Activated B cell treated with CpG ODN at 0.5 μM for 24 hours (primary cell): ENCODE results near the gene CARD11. TPM values are rescaled to one million over a fixed set of nuclear protein-coding genes. Genes with fewer than 3 reads are reported as not detected.

ENCODE experiments used
- ATAC-seq: fragments of 200-7000 bp; cut with Tn5 transposase; one replicate; pipeline ENCODE4 v1.10.0; 2021; ENCODE audit warnings: low read depth, mild to moderate bottlenecking, moderate library complexity
- CTCF ChIA-PET: fragments of 350-600 bp; sonication (Branson Sonifier 250); formaldehyde crosslinking; loops from one replicate; lab custom pipeline; 2021; ENCODE audit warnings: antibody characterized with exemption; lab: Charles Lee
- POLR2A ChIA-PET: fragments of 350-600 bp; sonication (Branson Sonifier 250); formaldehyde crosslinking; loops from one replicate; lab custom pipeline; 2021; ENCODE audit warnings: antibody characterized with exemption; lab: Charles Lee
- DNase-seq: peaks from one replicate; pipeline ENCODE4 v3.0.0; 2022
- H3K27ac Mint-ChIP-seq: one replicate; pipeline ENCODE4 v1.8.0; 2020; ENCODE audit warnings: mixed read lengths
- H3K27me3 Mint-ChIP-seq: one replicate; pipeline ENCODE4 v1.8.0; 2021; ENCODE audit warnings: mixed read lengths
- H3K36me3 Mint-ChIP-seq: one replicate; pipeline ENCODE4 v1.8.0; 2021; ENCODE audit warnings: low read depth, mixed read lengths
- H3K4me1 Mint-ChIP-seq: one replicate; pipeline ENCODE4 v1.8.0; 2021; ENCODE audit warnings: mixed read lengths
- H3K4me3 Mint-ChIP-seq: one replicate; pipeline ENCODE4 v1.8.0; 2020; ENCODE audit warnings: mild to moderate bottlenecking, mixed read lengths
- H3K9me3 Mint-ChIP-seq: one replicate; pipeline ENCODE4 v1.8.0; 2020; ENCODE audit warnings: mixed read lengths
- intact Hi-C: fragments of 100-400 bp; cut with micrococcal nuclease; formaldehyde crosslinking; loops from one replicate; pipeline ENCODE4 v1.15.1; 2024
- total RNA-seq: library from RNA; stranded (reverse); gene quantifications from 2 replicates; pipeline ENCODE4 v1.2.3, GENCODE V29; 2022
- TF ChIP-seq, protein P1 (sequence below): fragments of 200-600 bp; IDR thresholded peaks from one replicate; pipeline ENCODE4 v1.8.0; 2022; ENCODE audit warnings: antibody characterized with exemption, mild to moderate bottlenecking

CARD11 gene
- total RNA-seq, 1 donor from 2014 or later, result 114 TPM

DNA sequence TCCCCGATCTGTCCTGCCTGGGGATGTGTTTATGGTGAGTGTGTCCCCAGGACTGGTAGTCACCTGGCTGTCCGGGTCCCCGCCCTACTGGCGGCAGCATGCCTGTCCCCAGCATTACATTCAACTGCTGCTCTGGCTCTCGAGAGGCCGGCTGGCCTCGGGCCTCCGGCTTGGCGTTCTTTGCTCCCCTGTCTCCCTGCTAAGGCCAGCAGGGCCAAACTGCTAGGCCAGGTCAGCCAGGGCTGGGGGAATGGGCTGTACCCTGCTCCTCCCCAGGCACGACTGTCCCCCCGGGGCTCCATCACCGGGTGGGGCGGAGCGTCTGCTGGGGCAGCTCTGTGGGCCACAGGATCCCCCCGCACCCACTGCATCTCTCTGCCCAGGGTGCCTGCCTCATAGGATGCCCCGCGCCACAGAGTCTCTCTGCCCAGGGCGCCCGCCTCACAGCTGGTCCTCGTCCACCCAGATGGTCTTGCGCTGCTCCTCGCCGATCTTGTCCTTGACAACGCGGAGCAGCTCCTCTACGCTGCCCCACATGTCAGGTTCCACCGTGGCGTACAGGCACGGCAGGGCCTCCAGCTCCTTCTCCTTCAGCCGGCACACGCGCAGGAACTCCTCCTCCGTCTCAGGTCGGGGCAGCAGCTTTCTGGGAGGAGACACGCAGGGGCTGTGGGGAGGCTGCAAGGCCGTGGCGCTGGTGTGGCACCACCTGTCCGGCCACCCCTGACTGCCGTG lies 137.3 kb downstream of the CARD11 start:
- Mint-ChIP-seq H3K4me3 (no peak overlapping the region), H3K27me3 (no peaks in the 10 kb centered on the region), H3K4me1 (peaks cover 11% of the 10 kb centered on the region), H3K36me3 (peaks cover 63% of the 10 kb centered on the region), H3K27ac (no peak overlapping the region), H3K9me3 (no peaks in the 10 kb centered on the region)
- ATAC-seq, result no peak
- TF ChIP-seq, protein P1, sequence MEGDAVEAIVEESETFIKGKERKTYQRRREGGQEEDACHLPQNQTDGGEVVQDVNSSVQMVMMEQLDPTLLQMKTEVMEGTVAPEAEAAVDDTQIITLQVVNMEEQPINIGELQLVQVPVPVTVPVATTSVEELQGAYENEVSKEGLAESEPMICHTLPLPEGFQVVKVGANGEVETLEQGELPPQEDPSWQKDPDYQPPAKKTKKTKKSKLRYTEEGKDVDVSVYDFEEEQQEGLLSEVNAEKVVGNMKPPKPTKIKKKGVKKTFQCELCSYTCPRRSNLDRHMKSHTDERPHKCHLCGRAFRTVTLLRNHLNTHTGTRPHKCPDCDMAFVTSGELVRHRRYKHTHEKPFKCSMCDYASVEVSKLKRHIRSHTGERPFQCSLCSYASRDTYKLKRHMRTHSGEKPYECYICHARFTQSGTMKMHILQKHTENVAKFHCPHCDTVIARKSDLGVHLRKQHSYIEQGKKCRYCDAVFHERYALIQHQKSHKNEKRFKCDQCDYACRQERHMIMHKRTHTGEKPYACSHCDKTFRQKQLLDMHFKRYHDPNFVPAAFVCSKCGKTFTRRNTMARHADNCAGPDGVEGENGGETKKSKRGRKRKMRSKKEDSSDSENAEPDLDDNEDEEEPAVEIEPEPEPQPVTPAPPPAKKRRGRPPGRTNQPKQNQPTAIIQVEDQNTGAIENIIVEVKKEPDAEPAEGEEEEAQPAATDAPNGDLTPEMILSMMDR, result no peak
- intact Hi-C loops, result no loop called here
- POLR2A ChIA-PET, result no interaction called here
- CTCF ChIA-PET, result no interaction called here
- no peak for DNase-seq

DNA sequence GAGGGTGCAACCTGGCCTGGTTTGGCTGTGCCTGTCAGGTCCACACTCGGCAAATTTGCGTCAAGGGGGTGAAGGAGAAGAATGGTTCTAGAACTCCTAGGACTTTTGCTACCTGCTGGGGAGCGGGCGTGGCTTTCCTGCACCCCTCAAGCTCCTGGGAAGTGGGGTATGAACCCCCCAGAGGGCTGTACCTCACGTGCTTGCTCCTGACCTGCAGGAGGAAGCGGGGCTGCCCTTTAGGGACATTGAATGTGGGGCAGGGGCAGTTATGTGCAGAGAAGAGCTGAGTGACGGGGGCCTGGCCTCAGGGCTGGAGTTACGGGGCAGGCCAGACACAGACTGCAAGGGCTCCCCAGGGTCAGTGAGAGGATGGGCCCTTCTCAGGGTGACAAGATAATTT lies 138.2 kb downstream of the CARD11 start:
- POLR2A ChIA-PET, result no interaction called here
- intact Hi-C loops, result no loop called here
- ATAC-seq, result no peak
- no peaks in the 10 kb centered on the region for H3K27me3 Mint-ChIP-seq
- no peak overlapping the region for H3K4me3 Mint-ChIP-seq
- peaks cover 11% of the 10 kb centered on the region for H3K4me1 Mint-ChIP-seq
- H3K9me3 Mint-ChIP-seq, result no peaks in the 10 kb centered on the region
- no peak overlapping the region for H3K27ac Mint-ChIP-seq
- TF ChIP-seq, protein P1, result no peak
- DNase-seq, result no peak
- CTCF ChIA-PET, result no interaction called here
- H3K36me3 Mint-ChIP-seq, result peaks cover 58% of the 10 kb centered on the region

DNA sequence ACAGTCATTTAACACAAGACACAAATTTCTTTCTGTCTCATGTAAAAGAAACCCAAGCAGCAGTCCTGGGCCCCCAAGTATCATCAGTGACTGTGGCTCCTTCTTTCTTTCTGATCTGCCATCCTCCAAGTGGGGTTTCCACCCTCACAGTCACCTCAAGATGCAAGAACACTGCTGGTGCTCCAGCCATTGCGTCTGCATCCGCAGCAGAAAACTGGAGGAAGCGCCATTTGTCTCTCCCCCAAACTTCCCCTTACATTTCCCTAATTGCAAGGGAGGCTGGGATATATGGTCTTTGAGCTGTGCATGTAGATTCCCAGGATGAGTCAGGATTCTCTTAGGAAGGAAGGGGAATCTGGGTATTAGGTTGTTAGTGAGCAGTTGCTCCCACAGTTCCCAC lies 138.6 kb downstream of the CARD11 start:
- ATAC-seq, result no peak
- DNase-seq, result no peak
- no peaks in the 10 kb centered on the region for H3K9me3 Mint-ChIP-seq
- no peak overlapping the region for H3K4me3 Mint-ChIP-seq
- H3K4me1 Mint-ChIP-seq, result peaks cover 11% of the 10 kb centered on the region
- TF ChIP-seq, protein P1, result no peak
- no peaks in the 10 kb centered on the region for H3K27me3 Mint-ChIP-seq
- CTCF ChIA-PET, result no interaction called here
- POLR2A ChIA-PET, result no interaction called here
- H3K36me3 Mint-ChIP-seq, result peaks cover 55% of the 10 kb centered on the region
- H3K27ac Mint-ChIP-seq, result peak overlapping the region; percentile 7
- intact Hi-C loops, result no loop called here

DNA sequence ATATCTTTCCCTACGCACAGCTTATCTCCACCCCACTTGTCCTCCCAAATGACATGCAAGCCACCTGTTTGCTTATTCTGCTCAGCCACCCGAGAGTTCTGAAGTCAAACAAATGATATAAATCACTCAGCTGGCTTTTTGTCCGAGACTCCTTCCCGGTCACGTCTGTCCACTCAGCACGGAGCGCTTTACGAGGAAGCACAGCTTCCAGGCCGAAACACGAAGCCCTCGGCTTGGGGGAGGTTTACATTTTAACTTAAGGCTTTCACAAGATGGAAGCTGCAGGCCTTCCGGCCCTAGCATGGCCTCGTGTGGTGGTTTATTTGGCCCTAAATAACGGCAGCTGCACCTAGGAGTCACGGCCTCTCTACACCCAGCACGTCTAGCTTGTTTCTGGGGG lies 139.5 kb downstream of the CARD11 start:
- DNase-seq, result no peak
- Mint-ChIP-seq H3K9me3 (no peaks in the 10 kb centered on the region), H3K36me3 (peaks cover 50% of the 10 kb centered on the region), H3K27ac (no peak overlapping the region), H3K4me1 (peaks cover 11% of the 10 kb centered on the region), H3K27me3 (no peaks in the 10 kb centered on the region), H3K4me3 (no peak overlapping the region)
- no peak for ATAC-seq
- intact Hi-C loops, result no loop called here
- TF ChIP-seq, protein P1, result no peak
- CTCF ChIA-PET, result no interaction called here
- POLR2A ChIA-PET, result interaction anchor here (0.6 kb wide), 1 partner anchor 52 kb away, joined by 3 read pairs; no protein-coding TSS in a partner anchor

DNA sequence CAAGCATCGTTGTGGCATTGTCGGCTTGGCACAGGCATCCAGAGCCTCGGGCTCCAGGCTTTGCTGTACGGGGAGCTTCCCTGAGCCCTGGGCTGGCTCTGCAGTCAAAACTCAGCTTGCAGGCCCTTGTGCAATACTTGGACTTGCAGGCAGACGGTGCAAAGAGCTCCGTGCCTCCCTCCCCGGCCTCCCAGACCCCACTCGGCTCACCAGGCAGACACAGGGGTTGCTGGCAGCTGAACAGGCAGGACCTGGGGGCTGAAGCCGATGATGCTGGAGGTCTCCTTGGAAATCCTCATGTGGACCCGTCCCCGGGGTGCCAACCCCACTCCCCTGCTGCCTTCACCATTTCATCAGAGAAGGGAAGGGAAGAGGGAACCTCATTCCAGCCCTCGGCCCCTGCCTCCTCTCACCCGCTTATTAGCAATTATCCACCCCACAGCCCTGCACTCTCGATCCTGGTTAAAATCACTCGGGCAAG lies 139.9 kb downstream of the CARD11 start:
- Mint-ChIP-seq H3K4me3 (no peak overlapping the region), H3K27me3 (no peaks in the 10 kb centered on the region), H3K4me1 (peaks cover 11% of the 10 kb centered on the region), H3K36me3 (peaks cover 50% of the 10 kb centered on the region), H3K27ac (no peak overlapping the region), H3K9me3 (no peaks in the 10 kb centered on the region)
- intact Hi-C loops, result no loop called here
- ChIA-PET POLR2A (interaction anchor here (0.6 to 0.7 kb wide), 3 partner anchors 53 to 231 kb away, joined by 3 to 6 read pairs (median 4); no protein-coding TSS in a partner anchor), CTCF (interaction anchor here (1.0 kb wide), 1 partner anchor 251 kb away, joined by 4 read pairs; no protein-coding TSS in a partner anchor)
- DNase-seq (no peak), ATAC-seq (no peak)
- TF ChIP-seq, protein P1, result no peak
